GM19351 (cell line): ENCODE results near the gene RASA3.
"Not testable (repeated sequence)": the region's sequence is repeated elsewhere in the genome, so short reads cannot be mapped to it uniquely, and the experiment has no call there.

Experiments used
- ATAC-seq: cut with Tn5 transposase; IDR thresholded peaks from one replicate; pipeline ENCODE4 v1.9.1; 2021; ENCODE audit warnings: mild to moderate bottlenecking, moderate library complexity; ENCODE audit not compliant: unreplicated experiment

RASA3 gene

DNA sequence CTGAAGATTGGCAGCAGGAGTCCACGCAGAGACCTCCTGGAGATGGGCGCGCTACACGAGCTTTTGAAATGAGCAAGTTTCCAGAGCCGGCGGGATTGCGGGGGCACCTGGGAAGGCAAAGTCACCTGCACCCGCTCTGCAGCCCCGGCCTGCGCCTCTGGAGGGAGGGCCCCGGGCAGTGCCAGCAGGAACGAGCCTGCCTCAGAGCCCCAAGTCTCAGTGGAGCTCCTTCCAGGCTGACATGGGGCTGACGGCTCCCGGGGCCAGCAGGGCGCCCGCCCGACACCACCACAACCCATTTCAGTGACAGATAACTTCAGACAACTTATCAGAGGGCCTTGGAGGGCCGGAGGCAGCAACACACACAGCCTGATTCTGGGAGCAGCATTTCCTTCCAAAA is 45.0 kb downstream of the RASA3 start:
- ATAC-seq, result no peak

GRCh38 chr13:114082849-114083645 is 49.4 kb downstream of the RASA3 start:
- no peak for ATAC-seq

GRCh38 chr13:114081761-114082681 is 50.4 kb downstream of the RASA3 start:
- no peak for ATAC-seq

GRCh38 chr13:114080739-114081561 is 51.5 kb downstream of the RASA3 start:
- no peak for ATAC-seq

- ATAC-seq, result no peak
Measured at GRCh38 chr13:114079601-114080536, 52.6 kb downstream of the RASA3 start.

DNA sequence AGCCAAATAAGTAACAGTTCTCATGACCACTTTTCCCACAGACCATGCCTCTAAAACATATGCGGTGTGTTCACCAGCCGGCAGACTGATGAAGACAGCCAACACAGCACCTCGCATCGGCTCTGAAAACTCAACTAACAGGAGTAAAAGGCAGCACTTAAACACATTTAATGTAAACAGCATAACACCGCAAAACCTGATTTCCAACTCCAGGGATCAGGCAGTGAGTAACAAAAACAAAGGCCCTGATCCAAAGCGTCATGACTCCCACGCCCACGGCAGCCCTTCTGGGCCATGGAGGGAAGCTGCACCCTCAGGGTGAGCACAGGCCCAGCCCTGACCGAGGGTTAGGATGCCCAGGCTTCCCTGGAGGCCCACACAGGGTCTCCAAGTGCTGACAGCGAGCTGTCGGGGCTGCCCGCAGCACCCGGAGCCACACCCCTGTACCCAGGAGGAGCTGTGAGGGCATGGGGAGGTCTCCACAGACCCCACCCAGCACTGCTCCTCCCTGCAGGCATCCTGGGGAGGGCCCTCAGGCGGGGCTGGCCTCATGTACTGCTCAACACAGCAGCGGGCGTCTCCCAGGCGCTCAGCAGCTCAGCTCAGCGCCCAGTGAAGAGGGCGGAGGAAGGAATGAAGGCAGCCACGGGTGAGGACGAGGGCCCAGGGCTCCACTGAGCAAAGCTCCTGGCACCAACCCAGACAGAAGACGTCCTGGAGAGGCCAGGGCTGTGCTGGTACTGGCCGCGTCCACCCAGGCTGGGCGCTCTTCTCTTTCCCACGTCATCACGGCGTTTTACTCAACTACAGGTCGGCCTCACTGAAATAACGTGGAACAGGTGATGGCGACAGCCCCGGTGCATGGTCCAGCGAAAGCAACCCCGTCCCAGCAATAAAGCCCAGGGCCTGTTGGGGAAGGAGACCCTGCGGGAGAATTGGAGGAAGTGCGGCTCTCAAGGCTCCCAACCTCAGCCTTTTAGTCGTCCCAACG is 53.7 kb downstream of the RASA3 start:
- ATAC-seq, result no peak

DNA sequence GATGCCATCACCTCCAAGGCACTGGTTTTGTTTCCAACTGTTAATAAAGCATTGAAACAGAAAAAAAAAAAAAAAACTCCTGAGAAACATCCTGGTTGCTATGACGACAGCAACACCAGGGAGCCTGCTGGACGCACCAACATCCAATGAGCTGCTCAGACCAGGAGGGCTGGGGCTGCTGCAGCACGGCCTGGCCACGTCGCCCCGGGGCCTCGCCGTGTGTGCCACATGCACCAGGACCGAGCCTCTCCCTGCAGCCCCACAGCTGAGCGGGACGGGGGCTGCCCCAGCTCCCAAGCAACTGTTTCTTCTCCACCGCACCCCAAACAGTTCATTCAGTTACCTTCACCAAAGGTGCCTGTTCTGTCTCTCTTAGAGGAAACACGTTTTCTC is 54.5 kb downstream of the RASA3 start:
- no peak for ATAC-seq

DNA sequence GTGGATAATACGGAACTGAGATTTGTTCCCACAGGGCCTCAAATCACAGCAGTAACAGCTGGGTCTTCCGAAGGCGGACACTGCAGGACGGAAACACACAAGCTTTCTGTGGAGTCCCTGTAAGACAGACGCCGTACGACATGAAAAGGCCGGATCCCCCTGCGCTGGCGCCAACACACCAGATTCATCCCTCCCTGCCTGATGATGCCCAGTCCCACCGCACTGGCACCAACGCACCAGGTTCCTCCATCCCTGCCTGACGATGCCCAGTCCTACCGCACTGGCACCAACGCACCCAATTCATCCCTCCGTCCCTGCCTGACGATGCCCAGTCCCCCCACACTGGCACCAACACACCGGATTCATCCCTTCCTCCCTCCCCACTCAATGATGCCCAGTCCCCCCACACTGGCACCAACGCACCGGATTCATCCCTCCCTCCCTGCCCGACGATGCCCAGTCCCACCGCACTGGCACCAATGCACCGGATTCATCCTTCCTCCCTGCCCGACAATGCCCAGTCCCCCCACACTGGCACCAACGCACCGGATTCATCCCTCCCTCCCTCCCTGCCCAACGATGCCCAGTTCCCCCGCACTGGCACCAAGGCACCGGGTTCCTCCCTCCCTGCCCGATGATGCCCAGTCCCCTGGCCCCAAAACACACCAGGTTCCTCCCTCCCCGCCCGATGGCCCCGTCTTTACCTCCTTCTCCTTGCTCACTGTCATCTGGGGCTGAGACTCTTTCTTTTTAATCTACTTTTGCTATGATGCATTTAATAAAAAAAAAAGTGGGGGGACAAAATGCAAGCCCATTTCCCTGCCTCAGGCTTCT is 55.1 kb downstream of the RASA3 start:
- no peak for ATAC-seq

DNA sequence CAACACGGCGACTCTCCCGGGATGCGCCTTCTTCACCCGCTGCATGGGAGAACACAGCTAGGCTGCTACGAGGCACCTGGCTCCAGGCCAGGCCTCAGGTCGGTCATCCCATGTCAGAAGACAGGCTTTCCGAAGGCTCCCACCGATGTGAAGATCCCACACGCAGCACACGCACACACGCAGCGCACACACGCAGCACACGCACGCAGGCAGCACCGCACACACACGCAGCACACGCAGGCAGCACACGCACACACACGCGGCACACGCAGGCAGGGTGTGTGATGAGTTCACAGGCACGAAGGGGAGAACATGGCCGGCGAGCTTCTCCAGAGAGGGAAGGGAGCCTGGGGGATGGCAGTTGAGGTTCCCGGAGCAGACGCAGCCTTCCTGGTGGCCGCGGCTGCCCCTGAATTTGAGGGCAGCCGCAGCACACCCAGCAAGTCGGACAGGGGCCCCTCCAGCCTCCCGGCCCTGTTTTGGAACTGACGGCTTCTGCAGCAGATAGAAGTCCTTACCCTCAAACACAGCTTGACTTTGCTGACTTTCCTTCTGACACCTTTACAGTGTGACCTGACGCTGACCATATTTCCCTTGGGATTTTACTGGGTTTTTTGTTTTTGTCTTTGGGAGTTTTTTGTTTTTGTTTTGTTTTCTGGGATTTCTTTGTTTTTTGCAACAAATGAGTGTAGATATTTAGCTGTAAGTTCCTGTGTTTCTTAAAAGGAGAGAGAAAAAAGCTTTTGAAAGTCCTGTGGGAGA is 55.9 kb downstream of the RASA3 start:
- no peak for ATAC-seq

GRCh38 chr13:114075811-114076210 is 56.6 kb downstream of the RASA3 start:
- not testable (repeated sequence) for ATAC-seq

- ATAC-seq, result no peak
Measured at GRCh38 chr13:114074671-114075315, 57.6 kb downstream of the RASA3 start.

- ATAC-seq, result no peak
Measured at GRCh38 chr13:114073881-114074612, 58.4 kb downstream of the RASA3 start.

DNA sequence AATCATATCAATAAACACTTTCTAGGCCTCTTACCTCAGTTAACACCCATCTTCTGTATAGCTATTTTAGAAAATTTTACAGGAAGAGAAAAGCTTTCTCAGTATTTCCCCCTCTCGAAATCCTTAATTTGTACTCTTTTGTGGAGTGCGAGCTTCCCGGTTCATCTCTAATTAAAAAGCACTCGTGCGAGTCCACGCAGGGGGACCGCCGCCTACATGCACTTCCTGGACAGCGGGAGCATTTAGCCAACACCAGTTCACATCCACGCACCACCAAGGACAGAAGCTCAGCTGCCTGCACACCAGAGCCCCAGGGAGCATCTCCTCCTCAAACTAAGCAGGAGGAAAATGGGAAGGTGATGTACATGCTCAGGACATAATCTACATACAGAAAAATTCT is 60.0 kb downstream of the RASA3 start:
- ATAC-seq, result no peak

DNA sequence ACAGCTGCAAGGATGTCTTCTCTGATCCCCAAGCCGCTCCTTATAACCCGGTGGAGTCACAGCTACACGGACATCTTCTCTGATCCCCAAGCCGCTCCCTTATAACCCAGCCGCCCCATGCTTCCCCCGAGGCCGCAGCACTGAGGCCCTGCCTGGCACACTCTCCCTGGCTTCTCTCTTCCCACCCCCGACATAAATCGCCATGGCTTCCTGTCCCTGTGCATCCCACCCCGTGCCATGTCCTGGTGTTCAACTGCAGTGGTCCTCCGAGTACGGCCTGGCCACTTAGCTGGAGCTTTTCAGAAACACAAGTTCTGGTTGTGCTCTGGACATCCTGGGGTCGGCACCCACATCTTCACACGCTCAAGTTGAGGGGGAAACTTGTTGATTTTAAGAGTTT is 60.4 kb downstream of the RASA3 start:
- ATAC-seq, result no peak

- no peak for ATAC-seq
Measured at GRCh38 chr13:114071410-114071809, 61.0 kb downstream of the RASA3 start.
